ENCODE results near the gene TNS3. TPM values are rescaled to one million over a fixed set of nuclear protein-coding genes. Genes with fewer than 3 reads are reported as not detected.

Gene TNS3
- total RNA-seq, 1 experiment from 2014 or later = 533 TPM

GRCh38 chr7:47622586-47622945 lies 40.7 kb upstream of the TNS3 start:
- TF ChIP-seq SIN3A (IDR thresholded peaks at IDR 0.05; ENCODE audit: borderline replicate concordance, insufficient read depth, low read depth, low read length) = no peak
- TF ChIP-seq POLR2AphosphoS5 (IDR thresholded peaks at IDR 0.05; ENCODE audit: low read depth, low read length) = no peak
- no peak for TF ChIP-seq REST (IDR thresholded peaks at IDR 0.05; ENCODE audit: insufficient read depth in 1 of 2, low read depth in 2 of 2, low read length in 1 of 2)
- TF ChIP-seq CTCF (IDR thresholded peaks at IDR 0.05) = no peak
- TF ChIP-seq TCF7L2 (IDR thresholded peaks at IDR 0.05; ENCODE audit: low read depth, low read length) = no peak
- POLR2A ChIA-PET = no interaction called here
- no peak for ATAC-seq

GRCh38 chr7:47621979-47622561 lies 40.2 kb upstream of the TNS3 start:
- no peaks in the 10 kb centered on the region for H3K9me3 ChIP-seq (ENCODE audit: control insufficient read depth, insufficient read depth, low read depth, low read length)
- H3K27me3 ChIP-seq (ENCODE audit: control insufficient read depth, insufficient read depth, low read length) = no peaks in the 10 kb centered on the region
- TF ChIP-seq POLR2AphosphoS5 (IDR thresholded peaks at IDR 0.05; ENCODE audit: low read depth, low read length) = no peak
- TF ChIP-seq TCF7L2 (IDR thresholded peaks at IDR 0.05; ENCODE audit: low read depth, low read length) = no peak
- TF ChIP-seq CTCF (IDR thresholded peaks at IDR 0.05) = no peak
- TF ChIP-seq REST (IDR thresholded peaks at IDR 0.05; ENCODE audit: insufficient read depth in 1 of 2, low read depth in 2 of 2, low read length in 1 of 2) = no peak
- TF ChIP-seq SIN3A (IDR thresholded peaks at IDR 0.05; ENCODE audit: borderline replicate concordance, insufficient read depth, low read depth, low read length) = no peak
- ChIA-PET CTCF (no interaction called here), POLR2A (no interaction called here)
- H3K4me3 ChIP-seq (ENCODE audit: low read depth in 2 of 2, low read length in 2 of 2) = no peak overlapping the region
- H3K4me1 ChIP-seq (ENCODE audit: control insufficient read depth, insufficient read depth, low read length) = peaks cover 50% of the 10 kb centered on the region
- intact Hi-C loops (cut with micrococcal nuclease; ENCODE audit: unreplicated experiment) (no loop called here), in situ Hi-C loops (cut with HindIII; ENCODE audit: low pct_unique_long_range_greater_than_20kb, low sequenced_read_pairs) (no loop called here)
- DNase-seq (ENCODE audit: low read depth, low spot score) (no peak), ATAC-seq (no peak)
- H3K36me3 ChIP-seq (ENCODE audit: control insufficient read depth, insufficient read depth, low read length) = no peaks in the 10 kb centered on the region
- H3K27ac ChIP-seq (ENCODE audit: low read length) = peak overlapping the region; percentile 100
- BruUV-seq (replicated peaks) = no TSS peak

More at GRCh38 chr7:47622586-47622945, 40.7 kb upstream of the TNS3 start:
- no TSS peak for BruUV-seq (replicated peaks)
- no peaks in the 10 kb centered on the region for H3K9me3 ChIP-seq (ENCODE audit: control insufficient read depth, insufficient read depth, low read depth, low read length)
- H3K36me3 ChIP-seq (ENCODE audit: control insufficient read depth, insufficient read depth, low read length) = no peaks in the 10 kb centered on the region
- CTCF ChIA-PET = no interaction called here
- H3K27me3 ChIP-seq (ENCODE audit: control insufficient read depth, insufficient read depth, low read length) = no peaks in the 10 kb centered on the region
- in situ Hi-C loops (cut with HindIII; ENCODE audit: low pct_unique_long_range_greater_than_20kb, low sequenced_read_pairs) (no loop called here), intact Hi-C loops (cut with micrococcal nuclease; ENCODE audit: unreplicated experiment) (no loop called here)
- no peak for DNase-seq (ENCODE audit: low read depth, low spot score)
- H3K27ac ChIP-seq (ENCODE audit: low read length) = peak overlapping the region; percentile 100
- H3K4me3 ChIP-seq (ENCODE audit: low read depth in 2 of 2, low read length in 2 of 2) = no peak overlapping the region
- peaks cover 55% of the 10 kb centered on the region for H3K4me1 ChIP-seq (ENCODE audit: control insufficient read depth, insufficient read depth, low read length)
